Posterior vena cava (tissue), 2 donors: Measurements from ENCODE around the gene CEP126. TPM values are rescaled to one million over a fixed set of nuclear protein-coding genes. Genes with fewer than 3 reads are reported as not detected.
A peak's percentile ranks its signal among the peaks of the same experiment; 100 is the strongest.

ENCODE experiments used
- DNase-seq: peaks from one replicate; pipeline ENCODE4 v3.0.0-alpha.2; 2020; ENCODE audit warnings: low spot score
- intact Hi-C, 2 donors: fragments of 100-400 bp; cut with DNase I; formaldehyde crosslinking; loops; one replicate each; pipeline versions ENCODE4 v1.14.1 to v1.14.2; 2022 to 2023
- long read RNA-seq, 2 donors: library from polyadenylated mRNA; unstranded; transcript quantifications; one replicate each; pipeline ENCODE4 v2.0.0, GENCODE V29; 2020 to 2021
- total RNA-seq, 2 donors: library from RNA; stranded (reverse); fragmentation: NEBNext Ultra II Directional; extraction: Animal tissue kit (Norgen Biotek cat#: 25700); gene quantifications; one replicate each; pipeline ENCODE4 v1.2.1, GENCODE V29; 2021
- donor health status: DM: yes; HTN: yes; CAD: no.
- donor health status: DM: yes; HTN: yes; CAD: no.

CEP126 gene, protein sequence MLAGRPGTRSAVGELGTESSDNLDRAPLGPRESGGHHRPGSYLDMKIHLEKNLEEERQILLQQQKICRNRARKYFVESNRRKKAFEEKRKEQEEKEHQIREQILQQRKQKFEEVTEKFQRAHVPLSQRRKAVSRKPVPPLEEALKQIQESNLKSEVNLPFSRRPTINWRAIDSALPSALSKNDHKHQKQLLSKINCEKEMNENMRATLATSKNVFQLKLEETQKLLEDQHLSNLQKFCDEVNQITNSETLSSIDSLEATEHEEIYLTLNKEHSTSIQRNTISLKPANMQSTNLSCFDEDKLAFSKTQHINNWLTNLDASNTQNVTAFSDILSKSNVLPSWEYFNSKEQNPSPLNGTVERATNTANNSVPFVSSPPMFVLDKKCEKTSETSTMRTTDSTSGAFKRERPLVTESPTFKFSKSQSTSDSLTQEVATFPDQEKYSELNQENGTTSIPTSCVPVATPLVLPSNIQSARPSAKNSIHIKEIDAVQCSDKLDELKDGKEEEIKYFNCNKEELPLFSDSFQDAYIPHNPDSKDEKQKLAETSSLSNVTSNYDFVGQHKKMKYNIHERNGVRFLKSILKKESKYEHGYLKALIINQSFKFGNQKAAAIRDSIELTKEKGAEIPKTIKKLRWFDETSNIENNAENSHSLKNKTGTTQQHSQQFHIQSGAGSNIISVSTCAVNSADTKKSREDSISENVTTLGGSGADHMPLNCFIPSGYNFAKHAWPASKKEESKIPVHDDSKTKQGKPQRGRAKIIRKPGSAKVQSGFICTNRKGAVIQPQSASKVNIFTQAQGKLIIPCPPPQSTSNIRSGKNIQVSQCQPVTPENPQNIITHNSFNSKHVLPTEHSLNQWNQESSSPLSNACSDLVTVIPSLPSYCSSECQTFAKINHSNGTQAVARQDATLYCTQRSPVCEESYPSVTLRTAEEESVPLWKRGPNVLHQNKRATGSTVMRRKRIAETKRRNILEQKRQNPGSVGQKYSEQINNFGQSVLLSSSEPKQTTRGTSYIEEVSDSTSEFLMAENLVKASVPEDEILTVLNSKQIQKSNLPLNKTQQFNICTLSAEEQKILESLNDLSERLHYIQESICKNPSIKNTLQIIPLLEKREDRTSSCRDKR
- total RNA-seq: 1 to 10 TPM; 8.3 to 9.5 TPM
- long read RNA-seq, donor 1, partial matches to known transcripts: 4 of 5 reads
- long read RNA-seq, donor 1, other reads (novel, unspliced or antisense): 1 of 5 reads
- long read RNA-seq, donor 2, partial matches to known transcripts: 2 of 3 reads
- long read RNA-seq, donor 2, other reads (novel, unspliced or antisense): 1 of 3 reads

DNA sequence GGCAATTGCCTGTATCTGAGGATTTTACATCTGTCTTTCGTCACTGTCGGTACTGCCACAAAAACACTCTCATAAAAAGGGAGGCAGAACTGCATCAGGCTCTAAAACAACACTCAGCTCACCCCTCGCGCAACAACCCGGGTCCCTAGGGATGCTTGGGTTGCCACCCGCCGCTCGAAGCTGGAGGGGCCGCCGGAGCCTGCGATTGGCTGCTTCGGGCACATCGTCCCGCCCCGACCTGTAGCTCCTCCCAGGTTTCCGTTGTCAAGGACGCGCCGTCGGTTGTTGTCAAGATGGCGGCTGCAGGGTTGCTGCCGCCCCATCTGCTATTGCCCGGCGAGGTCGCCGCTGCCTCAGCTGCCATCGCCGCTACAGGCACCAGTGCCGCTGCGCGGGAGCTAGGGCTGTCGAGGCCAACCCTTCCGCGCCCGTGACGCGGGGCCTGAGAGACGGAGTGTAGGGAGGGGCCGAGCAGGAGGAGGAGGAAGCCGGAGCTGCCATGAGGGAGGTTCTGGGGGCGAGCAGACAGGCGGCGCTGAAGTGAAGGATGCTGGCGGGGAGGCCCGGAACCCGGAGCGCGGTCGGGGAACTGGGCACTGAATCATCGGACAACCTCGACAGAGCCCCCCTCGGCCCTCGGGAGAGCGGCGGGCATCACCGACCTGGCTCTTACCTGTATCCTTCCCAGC lies at the start of gene CEP126:
Gene CEP126, plus strand, starts transcription at position 273 of the 689 bp plus-strand sequence. Its CDS starts 275 bp downstream, at position 548.
- intact Hi-C loops: no loop called here
- peak; percentile 98 for DNase-seq

DNA sequence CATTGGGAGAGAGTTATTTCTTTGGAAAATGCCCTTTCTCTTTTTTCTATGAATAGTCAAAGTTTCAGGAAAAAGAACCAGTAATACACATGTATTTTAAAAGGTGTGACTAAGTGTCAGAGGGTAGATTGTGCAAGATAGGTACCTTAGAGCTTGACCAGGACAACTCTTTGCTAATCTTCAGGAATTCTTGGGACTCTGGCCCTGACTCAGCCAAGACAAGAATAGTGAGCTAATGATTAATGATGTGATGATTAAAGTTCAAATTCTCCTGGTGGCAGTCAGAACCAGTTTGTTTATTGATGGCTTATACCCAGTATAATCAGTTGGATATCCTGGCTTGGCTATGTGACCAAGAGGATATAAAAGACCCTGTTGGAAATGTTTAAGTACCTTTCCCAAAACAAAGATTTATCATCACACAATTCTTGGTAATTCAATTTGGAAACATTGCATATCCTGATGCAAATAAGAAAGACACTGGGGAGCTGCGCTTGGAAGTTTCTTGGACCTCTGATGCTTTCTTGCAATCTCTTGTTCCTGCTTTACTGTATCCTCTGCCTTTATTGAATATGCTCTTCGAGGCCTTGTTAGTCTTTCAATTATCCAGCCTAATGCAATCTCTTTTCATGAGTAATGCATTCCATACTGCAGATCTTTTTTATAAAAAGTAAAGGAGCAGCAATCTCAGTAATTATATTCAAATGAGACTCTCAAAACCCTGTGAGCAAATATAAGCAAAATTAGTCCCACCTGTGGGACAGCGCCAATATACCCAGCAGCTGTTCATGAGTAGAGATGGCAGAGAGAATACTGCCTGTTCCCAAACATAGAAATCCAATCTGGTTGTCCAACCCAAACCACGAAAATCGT lies 48.0 kb upstream of the CEP126 start:
- DNase-seq: no peak
- intact Hi-C loops: loop anchor here in 1 of 2 donors (10.0 kb wide), 1 partner anchor 138 kb away; no protein-coding TSS in a partner anchor

DNA sequence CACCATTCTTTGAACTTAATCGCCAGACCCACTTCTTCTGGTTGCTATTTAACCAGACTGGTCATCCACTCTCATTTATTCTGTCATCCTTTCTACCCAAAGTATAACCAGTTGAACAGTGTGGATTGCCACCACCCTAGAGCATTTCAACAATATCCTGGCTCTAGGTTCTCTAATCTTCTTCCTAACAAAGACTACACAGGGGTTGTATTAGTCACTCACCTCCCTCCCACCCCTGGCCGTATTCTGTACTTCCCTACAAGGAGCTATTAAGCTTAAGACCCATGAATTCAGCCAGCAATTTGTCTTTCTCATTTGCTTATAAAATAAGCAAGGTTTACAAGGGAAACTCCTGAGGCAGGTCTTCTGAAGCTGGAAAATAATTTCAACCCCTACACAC lies 46.9 kb upstream of the CEP126 start:
- DNase-seq: no peak
- intact Hi-C loops: loop anchor here in 1 of 2 donors (10.0 kb wide), 1 partner anchor 137 kb away; no protein-coding TSS in a partner anchor

DNA sequence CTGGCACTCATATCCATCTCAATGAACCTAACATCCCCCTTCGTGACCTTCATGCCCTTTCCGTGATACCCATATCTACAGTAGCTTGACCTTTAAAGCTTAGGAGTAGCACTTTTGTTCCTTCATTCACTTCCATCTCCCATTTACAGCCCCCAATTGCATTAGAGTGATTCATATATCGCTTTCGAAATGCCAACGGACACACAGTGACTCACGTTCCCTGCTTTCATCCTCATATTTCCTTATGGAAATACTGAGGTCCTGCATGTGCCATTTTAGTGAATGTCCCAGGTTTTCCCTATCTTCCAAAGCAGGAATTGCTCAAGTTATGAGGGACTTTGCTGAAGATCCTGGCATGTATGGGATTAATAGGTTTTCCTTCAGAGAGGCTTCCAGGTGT lies 44.3 kb upstream of the CEP126 start:
- no peak for DNase-seq
- intact Hi-C loops: no loop called here

DNA sequence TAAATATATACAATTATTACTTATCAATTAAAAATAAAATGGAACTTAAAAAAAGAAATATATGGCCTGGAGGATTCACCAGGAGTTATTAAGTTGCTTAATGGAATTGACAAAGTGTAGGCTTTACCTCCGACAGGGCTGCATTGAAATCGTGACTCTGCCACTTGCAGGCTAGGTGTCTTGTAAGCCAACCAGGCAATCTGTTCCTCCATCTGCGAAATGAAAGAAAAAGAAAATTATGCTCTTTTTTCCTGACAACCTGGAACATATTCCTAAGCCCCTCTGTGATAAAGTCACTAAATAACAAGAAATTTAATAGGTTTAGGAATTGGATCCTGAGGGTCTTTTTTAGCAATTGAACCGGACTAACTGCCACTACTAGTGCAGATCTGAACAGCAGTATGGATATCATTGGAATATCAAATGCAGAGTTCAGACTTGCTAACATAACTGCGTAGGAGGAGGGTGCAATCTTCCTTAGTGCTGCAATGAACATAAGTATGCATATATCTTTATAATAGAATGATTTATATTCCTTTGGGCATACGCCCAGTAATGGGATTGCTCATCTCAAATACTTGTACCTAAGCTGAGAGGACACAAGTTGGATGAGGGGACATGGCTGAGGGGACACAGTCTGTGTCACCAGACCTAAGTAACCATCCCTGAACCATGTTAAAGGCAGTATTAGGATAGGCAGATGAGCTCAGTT lies 42.5 kb upstream of the CEP126 start:
- DNase-seq: no peak
- intact Hi-C loops: no loop called here

DNA sequence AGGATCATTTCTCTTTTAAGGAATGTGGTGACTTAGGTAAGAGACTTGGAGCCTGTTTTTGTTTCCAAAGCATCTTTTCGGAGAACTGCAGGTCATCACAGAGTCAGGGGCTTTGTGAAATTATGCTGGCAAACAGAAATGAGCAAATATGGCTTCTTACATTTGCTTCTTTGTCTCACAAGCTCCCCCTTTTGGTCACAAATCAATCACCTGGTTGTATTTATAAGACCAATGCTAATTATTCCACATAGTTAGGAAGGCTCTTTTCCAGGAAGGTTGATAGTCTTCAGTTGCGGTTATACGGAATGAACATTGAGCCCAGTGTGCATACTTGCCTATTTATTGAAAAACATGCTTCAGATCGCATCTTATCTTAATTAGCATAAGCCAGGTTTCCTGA lies 34.6 kb upstream of the CEP126 start:
- intact Hi-C loops: no loop called here
- DNase-seq: no peak

DNA sequence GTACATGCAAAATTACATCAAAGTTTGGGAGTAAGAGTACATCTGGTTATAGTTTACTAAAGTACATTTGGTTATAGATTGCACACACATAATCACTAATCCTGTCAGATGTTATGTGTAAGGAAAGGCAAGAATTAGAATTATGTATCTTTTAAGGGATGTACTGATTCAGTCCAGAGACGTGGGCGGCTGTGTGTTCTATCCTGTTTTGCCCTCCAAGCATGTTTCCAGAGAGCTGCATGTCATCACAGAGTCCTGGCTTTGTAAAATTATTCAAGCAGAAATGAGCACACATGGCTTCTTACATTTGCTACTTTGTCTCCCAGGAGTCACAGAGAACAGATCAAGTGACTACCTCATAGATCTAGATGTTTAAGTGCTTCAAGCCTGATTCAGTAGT lies 33.2 kb upstream of the CEP126 start:
- intact Hi-C loops: no loop called here
- DNase-seq: no peak

DNA sequence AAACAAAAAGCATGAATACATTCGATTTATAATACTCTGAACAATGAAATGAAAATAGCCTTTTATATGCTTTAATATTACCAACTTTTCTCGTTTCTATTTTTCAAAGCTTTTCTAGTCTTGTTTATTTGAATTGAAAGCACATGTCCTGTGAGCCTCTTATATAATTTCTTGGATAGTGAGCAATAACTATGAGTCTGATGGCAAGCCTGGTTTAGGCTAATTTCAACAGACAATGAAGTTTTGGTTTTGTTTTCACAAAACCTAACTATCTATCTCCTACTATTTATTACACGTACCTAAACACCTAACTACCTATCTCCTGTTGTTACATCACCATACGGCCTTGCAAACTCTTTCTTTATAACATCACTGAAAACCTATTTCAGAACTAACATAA lies 29.2 kb upstream of the CEP126 start:
- DNase-seq: no peak
- intact Hi-C loops: no loop called here

DNA sequence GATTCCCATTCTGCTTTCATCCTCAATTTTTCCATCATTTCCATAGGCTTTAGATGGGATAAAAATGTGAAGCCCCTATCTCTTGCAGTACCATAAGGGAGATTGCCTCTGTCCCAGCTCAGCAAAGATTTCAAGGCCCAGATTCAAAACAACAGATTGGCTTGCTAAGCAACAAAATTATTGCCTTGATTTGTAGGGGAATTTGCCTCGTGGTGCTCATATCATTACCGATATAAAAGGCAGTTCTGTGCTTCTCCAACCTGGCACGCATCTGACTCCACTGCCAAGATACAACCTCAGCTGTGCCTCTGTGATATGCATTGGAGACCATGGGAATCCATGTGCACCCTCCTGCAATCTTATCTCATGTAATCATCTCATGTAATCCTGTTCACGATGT lies 25.0 kb upstream of the CEP126 start:
- DNase-seq: no peak
- intact Hi-C loops: no loop called here

DNA sequence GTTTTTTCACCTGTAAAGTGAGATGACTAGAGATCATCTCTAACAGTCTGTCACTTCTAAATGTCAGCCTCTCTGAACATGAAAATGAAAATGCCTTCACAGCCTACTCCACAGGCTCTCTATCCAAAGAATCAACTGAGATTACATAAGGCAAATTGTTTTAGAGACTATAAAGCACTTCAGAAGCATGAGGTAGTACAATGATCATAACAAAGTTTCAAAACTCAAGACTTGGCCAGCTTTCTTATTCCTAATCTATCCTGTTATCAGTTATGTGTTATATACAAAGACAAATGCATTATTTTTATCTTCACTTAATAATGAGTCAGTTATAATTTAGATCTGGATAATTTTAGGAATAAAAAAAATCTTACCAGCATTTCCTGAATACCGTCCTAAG lies 20.3 kb upstream of the CEP126 start:
- intact Hi-C loops: no loop called here
- DNase-seq: no peak

DNA sequence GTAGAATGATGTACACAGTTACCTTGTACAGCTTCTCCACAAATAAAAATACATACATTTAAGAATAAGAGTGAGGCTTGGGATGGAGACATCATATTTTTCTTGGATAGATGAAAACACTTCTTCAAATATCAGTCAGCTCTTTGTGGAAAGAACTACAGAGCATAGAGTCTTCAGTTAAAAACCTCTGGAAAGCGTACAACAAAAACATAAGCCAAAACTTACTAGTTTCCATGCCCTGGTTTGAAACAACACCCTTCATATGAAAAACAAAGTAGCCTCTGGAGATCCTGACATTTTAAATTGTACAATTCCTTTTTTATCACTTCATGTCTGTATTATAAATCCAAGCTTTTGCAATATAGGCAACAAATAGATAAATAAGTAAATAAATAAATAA lies 7.0 kb upstream of the CEP126 start:
- intact Hi-C loops: no loop called here
- DNase-seq: no peak

DNA sequence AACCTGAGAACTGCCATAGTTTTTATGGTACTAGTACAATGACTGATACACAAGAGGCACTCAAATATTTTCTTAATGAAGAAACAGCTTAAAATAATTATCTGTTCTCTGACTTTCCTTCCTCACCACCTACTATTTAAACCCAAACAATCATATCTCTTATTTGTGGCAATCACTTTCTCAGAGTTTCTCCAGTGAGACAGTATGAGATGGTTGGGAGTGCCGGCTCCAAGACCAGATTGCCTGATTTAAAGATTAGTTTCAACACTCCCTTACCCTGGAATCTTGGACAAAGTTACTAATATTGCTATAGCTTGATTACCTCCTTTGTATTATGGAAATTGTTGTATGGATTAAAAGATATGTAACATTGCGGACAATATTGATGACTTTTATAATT lies 5.7 kb upstream of the CEP126 start:
- intact Hi-C loops: no loop called here
- DNase-seq: no peak

DNA sequence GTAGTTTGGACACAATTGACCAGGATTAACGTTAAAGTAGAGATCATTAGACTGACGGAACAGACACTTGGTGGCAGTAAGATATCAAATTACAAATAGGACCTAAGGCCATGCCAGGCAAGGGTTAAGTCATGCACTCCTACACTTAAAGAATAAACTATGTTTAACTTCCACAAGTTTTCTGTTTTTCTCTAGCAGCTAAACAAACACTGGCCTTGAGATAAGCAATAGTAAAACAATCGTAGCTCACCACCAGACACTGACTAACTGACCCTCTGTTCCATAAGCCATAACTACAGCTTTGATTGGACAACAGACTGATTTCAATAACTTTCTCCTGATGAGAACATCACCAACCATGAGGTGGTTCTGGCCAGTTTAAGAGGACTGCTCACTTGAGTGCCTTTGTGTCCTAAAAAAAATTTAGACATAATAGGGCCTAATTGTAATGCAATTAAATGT lies 2.0 kb upstream of the CEP126 start:
- no peak for DNase-seq
- intact Hi-C loops: no loop called here

DNA sequence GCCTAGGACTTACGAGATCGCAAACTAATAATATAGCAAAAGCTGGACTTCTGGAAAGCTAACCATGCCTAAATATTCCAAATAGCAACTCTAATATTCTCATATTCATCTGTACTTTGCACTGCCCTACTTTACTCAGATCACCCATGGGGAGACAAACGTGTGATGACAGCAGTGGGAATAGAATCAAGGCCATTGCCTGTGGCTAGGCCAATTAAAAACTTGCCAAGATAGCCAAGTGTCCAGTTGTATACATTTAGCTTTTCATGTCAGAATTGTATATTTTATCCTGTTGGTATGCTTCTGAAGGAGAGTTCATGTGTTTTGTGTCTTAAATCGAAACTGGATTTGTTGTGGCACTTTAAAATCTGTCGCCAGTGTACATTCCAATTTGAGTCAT lies 1.2 kb upstream of the CEP126 start:
- intact Hi-C loops: no loop called here
- DNase-seq: no peak

DNA sequence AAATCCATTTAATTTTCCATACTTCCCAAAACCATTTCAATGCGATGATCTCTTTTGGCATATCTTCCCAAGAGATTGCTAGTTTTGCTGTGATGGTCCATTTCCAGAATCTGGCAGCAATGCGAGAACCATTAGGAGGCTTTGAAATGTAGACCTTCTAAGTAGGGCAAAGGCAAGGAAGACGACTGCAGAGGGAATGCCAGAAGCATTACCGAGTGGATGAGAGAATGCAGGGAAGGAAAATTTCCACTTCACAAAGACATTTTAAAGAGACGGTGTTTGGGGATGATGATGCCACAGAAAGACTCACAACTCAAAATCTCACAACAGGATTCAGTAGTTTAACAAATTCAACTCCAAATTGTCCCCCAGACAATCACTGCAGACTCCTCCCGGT lies 471 bp upstream of the CEP126 start:
- intact Hi-C loops: no loop called here
- DNase-seq: no peak

DNA sequence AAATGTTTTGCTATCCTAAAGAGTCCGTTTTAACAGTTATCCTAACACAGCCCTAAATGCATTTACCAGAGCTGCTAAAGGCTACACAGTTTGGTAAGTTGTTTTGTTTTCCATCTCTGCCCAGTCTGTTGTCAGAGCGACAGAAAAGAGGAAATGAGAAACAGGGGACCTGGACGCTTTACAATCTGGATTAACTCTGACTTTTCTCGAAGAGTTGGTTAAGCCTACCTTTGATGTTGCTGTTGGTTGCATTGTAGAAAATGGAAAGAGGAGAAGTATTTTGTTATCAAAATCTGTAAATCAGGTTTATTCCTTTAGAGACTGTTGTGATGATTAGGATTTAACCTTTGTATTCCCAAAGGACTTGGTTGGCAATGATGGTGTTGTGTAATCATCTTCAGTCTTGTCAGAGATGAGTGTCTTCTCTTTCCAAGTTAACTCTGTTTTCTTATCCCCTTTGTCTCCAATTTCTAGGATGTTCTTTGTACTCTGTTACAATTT lies 1.0 kb downstream of the CEP126 start:
- no peak for DNase-seq
- intact Hi-C loops: no loop called here

DNA sequence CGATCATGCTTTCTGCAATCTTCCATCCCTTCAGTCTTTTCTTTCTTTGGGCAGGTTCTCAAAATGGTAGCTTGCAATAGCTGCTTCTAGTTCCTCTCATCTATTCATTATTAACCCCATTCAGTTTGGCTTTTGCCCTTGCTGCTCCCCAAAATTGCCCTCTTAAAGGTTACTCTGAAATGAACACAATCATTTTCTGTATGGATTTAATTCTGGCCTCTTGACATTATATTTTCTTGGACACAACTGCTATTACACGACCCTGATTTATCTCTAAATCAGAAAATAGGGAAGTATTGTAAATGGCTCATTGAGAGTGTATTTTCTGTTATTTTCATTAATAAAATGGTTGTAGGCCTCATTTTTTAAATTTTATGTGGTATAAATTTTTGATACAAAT lies 1.6 kb downstream of the CEP126 start, which contains the start of gene ANGPTL5:
Gene ANGPTL5, minus strand, starts transcription at position 101 of the 400 bp plus-strand sequence. CDS start 8,613 bp downstream, outside the sequence.
- DNase-seq: no peak
- intact Hi-C loops: no loop called here
